Limb (tissue), 2 donors: ENCODE data around the gene FBN1.

Source experiments
- DNase-seq, 2 donors: peaks; one replicate each; pipeline ENCODE4 v3.0.0-alpha.2; 2016; ENCODE audit errors: extremely low spot score in 2 of 2

FBN1 gene

DNA sequence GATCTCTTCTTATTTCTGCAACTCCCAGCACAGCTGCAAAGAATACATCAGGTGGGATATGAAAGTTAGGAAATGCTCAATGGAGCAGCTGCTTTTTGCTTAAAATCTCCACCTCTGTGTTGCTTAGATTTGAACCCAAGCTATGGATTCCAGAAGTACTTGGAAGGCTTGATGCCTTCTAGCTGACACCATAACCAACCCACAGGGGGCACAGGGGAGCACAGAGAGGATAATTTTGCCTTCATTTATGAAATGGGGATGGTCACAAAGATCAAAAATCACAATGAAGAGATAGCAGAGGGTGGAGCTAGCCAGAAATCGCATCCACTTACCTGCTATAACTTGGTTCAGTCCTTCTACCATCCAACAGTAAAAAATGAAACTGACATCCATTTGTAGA, 238.6 kb downstream of the FBN1 start:
- DNase-seq, result no peak

DNA sequence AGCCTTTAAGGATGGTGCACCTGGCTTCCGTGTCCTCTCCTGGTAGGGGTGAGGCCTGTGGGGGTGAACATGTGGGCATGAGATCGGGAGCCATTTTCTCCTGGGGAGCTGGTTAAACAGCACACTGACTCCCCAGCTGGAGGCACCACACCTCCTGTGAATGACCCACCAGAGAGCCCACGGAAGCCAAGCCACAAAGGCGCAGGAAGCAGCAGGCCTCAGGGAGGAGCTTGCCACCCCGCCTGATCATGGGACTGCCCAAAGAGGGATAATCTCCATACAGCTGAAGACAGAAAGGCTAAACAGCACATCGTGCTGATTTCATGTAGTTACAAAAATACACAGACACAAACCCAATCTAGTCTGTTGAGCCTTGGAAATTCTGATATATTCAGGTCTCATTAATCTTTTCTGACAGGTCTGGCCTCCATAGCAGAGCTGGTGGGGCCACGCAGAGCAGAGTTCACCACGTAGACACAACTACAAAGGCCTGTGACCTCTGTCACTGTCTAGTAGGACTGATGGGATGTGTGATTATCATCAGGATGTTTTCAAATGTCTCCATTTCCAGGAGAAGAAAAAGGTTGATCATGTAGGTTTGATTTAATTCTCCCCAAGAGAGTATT, 239.1 kb downstream of the FBN1 start:
- no peak for DNase-seq

DNA sequence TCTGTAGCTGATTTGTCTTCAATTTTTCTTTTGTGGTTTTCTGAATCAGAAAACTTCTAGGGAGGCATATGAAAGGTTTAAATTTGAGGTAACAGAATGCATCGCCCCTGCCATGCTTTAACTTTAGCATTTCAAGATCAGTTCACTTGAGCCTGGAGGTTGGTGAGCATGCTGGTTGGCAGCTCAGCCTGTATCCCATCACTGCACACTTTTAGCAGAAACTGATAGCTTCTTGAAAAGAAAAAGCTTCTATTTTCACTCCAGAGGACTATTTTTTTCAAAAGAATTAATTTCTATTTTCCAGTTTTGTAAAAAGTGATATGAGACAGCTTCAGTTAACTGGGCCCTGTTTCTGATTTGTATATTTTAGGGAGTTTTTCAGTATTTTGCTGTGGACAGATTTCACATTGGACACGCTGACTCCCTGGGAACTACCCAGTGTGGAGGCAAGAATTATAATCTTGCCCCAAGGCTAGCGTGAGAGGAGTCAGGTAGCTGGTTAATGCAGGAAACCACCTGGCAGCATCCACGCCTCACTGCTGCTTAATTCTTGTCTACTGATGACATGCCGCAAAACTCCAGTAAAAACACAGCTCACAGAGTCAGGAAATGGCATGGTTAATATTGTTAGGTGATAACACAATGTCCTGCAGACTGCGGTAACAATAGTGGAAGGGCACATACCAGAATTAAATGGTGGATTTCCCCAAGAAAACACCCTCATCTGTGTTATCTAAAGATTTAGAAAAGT, 242.9 kb downstream of the FBN1 start:
- DNase-seq, result no peak

DNA sequence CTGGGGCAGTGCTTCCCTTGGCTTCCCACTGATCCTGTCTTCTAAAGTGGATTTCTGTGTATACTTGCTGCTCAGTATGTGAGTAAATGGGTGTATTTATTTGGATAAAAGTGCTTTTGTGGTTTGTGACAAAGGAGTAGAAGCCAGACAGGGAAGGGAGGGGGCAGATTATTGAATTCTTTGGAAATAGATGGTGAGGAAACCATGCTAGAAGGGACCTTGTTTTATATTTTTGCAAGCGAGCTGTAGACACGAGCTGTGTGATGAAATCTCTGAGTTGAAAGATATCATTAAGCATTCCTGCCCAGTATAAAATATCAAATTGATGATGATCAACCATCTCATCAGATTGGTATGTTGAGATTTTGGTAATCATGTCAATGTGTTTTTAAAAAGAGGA, 245.4 kb downstream of the FBN1 start:
- no peak for DNase-seq

DNA sequence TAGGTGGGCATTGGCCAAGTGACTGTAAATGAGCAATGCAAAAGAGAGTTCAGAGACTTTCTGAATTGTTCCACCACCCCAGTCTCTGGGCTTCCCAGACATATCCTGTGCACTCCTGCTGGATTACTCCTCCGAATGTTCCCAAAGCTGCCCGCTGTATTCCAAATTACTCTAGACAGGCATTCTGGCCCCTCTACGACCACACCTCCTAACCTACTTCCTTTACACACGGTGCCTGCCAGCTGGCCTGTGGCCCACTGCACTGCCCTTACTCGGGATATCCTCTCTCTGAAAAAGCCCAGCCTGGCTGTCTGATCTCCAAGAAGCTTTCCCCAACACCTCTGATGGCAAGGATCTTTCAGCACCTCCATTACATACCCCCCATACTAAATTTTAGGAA, 247.7 kb downstream of the FBN1 start:
- DNase-seq, result peak in 1 of 2 donors; percentile 56

DNA sequence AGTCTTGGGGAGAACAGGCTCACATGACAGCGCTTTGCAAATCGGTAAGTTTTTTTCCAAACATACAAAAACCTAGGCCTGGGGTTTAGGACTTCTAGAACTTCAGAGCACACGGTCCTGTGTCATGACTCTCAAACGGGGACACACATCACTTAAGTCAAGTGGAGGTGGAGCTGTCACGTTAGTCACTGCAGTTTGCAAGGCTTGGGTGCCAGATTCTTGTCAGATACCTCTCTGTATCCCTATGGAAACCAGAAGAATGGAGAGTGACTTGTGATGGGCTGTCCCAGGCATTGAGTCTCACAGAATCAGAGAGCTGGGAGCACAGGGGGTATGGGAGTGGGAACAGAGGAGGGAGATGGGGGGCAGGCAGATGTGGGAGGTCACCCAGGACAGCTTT, 249.5 kb downstream of the FBN1 start:
- no peak for DNase-seq

DNA sequence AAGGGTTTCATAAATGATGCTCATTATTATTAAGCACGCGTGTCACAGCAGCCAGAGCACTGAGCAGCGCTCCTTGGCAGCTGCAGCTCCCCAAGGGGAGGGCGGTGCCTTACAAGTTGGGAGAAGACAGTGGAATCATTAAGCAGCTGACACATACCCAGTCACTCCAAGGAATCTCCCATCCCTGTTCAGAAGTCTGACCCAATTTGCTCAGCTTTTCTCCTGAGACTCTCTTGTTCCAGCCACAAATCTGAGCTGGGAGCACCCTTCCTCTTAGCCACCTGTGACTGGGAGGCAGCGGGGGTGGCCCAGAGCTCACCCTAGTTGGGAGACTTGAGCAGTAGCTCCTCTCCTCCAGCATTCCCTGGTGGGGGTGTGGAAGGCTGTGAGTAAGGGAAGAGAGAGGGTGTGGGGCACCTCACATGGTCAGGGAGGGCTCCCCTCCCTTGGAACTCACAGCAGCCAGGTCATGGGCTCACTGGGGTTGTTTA, 249.9 kb downstream of the FBN1 start:
- no peak for DNase-seq

DNA sequence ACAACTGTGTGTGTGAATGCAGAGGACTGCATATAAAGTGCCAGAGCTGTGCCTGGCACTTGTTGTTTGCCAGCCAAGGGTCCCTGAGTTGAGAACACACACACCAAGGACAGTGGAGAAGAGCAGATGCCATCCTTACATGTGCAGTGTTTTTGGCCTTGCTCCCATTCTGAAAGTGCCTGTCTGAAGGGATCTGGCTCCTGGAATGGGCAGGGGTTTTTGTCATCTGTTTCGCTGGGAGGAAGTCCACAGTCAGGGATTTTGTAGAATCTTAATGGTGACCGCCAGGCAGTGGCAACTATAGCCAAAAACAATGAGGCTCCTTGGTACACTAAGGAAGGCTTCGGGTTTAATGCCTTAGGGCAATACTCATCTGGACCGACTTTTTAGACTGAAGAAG, 250.5 kb downstream of the FBN1 start:
- no peak for DNase-seq

DNA sequence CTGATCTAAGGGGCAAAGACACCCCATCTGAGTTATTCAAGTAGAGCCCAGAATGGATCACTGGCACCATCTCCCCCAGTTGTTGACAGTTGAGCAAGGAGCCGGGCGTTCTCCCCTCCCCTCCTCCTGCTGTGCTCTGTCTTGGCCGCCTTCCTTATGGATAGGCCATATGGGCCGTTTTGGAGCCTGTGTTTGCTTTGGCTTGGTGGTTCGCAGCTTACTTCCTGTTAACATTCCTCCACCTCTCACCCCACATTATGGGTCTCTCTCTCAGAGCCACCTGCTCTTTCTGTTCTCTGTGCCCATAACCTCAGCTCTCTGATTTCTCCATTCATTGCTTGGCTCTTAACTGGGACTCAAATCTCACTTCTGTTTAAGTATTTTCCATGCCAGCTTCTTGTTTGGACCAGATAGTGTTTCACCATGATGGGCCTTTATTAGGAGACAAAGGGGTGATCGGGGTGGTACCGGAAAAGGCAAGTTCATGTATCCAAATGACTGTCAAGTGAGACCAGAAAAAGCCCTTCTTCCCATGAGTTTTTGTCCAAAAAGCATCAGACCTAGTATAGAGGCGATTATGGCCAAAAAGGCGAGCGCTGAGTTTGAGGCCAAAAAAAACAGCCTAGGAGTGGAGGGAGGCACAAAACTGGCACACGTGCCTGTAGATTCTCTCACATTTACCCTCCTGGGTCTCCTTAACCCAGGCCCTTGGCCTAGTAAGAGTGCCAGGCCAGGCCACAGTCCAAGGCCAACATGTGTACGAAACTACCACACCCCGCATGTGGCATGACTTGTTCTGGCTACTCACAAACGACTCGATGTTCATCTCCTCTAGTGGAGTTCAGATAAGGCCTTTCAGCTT, 251.6 kb downstream of the FBN1 start:
- peak; percentile 65 to 75 for DNase-seq

DNA sequence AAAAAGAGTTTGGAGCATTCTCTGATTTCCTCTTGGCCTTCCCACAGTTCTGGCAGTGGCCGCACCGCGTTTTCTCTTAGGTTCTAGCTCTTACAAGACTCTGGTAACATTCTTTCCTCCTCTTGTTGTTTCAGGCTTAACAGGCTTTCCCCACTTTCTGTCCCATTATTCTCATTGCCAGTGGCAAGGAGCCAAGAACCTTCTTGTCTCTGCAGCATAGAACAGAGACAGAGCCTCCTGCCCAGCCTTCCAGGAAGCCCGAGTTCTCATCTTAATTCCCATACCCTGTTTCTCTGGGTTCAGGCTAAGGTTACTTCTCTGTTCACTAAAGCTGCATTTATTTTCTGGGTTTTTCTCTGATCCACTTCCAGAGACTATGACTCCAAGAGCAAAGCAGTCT, 253.2 kb downstream of the FBN1 start:
- peak in 1 of 2 donors; percentile 75 for DNase-seq

DNA sequence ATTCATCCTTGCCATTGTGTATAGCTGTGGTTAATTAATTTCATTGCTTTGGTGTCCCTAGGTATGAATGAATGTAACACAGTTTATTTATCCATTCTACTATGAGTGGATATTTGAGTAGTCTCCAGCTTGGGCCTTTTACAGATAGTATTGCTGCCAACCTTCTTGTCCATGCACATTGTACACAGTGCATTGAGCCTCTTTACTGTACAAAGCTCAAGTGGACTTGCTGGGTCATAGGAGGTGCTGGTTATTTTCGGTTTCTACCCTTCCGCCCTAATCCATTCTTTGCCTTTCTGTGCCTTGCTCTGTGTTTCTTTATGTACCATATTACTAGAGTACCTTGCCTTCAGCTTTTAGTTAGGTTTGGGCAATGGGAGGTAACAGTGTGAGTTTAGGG, 253.6 kb downstream of the FBN1 start:
- no peak for DNase-seq

DNA sequence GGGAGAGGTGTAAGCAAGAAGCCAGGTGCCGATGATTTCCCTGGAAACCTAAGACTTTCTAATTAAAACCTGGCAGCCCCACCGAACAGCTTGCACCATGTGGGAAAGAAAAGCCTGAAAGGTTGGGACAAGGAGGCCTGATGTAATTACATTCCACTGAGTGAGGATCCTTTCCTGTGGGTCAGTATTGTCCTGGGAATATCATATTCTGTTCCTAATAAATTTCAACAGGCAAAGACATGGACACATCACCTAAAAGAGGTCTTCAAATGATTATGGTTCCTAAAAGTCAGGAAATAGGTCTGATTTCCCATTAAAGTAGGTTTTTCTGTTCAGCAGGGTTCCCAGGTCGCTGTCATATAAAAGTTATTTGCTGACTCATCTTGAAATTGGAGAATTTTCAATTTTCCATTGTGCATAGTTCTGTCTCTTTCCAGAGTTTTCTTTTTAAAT, 255.8 kb downstream of the FBN1 start:
- DNase-seq, result no peak

DNA sequence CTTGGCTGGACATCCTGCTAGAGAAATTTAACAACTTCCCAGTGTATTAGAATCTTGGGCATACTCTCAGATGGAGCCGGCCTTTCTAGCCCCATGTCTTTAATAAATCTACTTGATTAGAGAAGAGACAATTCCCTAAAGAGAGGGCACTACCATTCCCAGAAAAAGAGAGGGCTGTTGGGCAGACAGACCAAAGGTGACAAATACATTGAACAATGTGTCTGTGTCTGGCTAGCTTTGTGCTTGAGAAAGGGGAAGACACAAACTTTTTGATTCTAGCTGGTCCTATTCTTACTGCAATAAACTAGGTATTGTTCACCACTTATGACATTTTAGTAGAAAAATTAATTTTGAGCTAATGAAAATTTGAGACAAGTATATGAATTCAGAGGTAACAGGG, 256.6 kb downstream of the FBN1 start:
- DNase-seq, result no peak

DNA sequence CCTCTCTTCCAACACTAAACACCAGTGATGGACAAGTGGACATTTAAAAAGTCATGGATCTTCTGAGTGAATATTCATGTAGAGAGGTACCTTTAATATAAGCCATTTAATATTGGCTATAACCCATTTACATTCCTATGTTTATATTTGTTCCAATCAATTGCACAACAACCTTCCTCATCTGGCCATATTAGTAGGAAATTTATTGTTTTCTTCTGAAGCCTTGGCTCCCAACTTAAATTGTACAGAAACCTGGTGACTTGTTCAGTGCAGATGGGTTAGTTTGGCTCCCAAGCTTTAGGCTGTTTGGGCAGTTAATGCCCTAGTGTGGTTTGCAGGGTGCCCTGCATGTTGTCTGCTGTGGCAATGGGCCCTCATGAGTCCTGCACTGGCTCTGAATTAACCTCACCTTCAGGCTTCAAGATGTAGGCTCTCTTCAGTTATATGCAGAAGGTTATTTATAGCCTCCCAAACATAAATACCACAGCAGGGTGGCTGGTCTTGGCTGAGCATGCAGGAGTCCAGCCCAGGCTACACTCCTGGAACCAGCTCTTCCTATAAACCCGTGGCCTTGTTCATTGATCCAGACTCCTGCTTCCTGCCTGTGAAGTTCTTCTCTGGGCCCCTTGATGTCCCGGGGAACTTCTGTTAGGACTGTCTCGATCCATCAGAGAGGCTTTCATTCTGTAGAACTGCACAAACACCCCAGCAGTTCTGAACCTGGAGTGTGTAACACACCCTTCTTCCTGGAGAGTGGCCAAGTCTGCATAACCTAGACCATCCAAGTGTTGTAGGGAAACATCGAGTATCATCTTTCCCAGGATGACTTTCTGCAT, 257.3 kb downstream of the FBN1 start:
- DNase-seq, result peak in 1 of 2 donors; percentile 62

DNA sequence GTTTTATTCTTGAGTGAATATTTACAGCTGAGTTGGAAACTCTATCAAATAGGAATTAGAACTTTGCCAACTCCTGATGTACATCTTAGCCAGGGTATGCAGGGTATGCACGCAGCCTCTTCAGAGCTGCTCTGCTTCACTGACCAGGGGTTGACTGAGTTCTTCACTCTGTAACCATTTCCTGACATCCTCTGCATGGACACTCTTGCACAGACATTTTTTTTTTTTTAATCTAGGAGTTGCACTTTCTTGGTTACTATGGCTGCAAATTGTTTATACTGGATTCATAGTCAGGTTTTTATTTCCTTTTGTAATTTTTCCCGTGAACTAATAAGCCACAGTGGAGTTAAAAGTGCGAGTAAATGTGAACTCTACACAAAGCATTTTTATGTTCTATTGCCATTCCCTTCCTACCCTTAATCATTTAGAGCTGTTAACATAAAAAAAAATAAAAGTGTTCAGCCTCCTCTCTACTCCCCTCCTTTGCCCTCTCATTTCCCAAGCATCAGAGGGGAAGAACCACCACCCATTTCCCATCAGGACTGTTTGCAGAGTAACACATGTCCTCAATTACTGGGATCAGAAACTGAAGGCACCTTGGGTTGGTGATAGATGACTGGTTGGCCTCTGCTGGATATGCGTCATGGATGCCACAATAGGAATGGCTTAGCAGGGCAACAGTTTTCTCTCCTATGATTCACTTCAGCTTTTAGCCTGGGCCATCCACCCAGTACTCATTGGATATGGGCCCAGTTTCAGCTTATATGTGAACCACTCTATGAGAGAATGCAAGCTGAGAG, 260.3 kb downstream of the FBN1 start:
- DNase-seq, result no peak

DNA sequence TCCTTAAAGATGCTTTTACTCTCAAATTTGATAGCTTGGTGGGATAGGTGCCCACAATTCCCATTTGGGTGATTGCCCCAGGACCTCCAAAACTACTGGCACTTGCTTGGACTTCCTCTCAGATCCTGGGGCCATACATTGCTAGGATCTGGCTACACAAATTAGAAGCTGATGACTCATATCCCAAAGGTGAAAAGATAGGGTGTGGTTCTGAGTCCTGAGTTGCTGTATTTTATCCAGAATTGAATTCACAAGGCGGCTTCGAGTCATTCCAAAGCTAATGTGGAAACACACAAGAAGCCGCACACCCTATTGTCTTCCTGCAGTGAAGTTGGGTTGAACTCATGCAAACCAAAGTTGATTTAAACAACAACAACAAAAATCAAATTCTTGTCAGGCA, 260.9 kb downstream of the FBN1 start:
- DNase-seq, result no peak

DNA sequence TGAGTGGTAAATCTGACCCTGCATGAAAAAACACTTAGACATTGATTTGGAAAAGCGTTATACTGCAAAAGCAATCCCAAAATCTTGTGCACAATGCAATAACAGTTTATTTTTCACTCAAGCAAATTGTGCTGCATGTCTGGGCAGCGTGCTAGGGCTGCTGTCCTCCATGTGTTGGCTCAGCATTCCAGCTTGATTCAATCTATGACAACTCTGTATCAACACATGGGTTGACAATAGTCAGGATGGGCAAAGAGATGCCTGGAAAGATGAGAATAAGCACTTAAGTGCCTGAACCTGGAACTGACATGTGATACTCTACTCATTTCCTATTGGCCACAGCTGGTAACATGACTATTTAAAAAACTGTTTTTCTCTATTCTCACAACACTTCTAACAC, 262.5 kb downstream of the FBN1 start:
- DNase-seq, result no peak

DNA sequence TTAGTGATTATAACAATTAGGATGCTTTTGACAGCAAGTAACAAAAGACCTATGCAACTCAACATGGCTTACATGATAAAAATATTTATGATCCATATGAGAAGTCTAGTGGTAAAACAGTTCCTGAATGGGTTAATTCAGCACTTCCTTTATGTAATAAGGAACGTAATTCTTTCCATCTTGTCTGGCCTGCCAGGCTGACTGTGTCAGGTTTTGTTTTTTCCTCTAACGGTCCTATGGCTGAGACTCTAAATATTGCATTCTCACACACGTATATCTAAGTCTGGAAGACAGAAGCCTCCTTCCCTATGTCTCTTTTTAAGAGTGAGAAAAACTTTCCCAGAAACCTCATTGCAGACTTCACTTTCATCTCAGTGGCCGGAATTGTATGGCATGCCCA, 263.6 kb downstream of the FBN1 start:
- DNase-seq, result no peak

DNA sequence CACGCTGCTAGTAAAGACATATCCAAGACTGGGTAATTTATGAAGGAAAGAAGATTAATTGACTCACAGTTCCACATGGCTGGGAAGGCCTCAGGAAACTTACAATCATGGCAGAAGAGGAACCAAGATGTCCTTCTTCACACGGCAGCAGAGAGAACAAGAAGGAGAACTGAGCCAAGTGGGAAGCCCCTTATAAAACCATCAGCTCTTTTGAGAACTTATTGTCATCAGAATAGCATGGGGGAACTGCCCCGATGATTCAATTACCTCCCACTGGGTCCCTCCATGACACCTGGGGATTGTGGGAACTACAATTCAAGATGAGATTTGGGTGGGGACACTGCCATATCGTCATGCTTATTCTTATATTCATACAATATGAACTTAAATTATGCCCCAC, 265.3 kb downstream of the FBN1 start:
- DNase-seq, result no peak

DNA sequence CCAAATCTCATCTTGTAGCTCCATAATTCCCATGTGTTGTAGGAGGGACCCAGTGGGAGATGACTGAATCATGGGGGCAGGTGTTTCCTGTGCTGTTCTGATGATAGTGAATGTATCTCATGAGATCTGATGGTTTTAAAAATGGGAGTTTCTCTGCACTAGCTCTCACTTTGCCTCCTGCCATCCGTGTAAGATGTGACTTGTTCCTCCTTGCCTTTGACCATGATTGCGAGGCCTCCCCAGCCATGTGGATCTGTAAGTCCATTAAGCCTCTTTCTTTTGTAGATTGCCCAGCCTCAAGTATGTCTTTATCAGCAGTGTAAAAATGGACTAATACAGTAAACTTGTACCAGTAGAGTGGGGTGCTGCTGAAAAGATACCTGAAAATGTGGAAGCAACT, 269.7 kb downstream of the FBN1 start:
- no peak for DNase-seq
